GM12864 (cell line): ENCODE results near the gene ING3.

Experiments
- DNase-seq: peaks from one replicate; pipeline ENCODE4 v3.0.0-alpha.2; 2011; ENCODE audit warnings: low read depth
- H3K4me3 ChIP-seq: 2 replicates; pipeline ENCODE4 v1.5.1; 2011; ENCODE audit warnings: mild to moderate bottlenecking, low read depth, low read length, control low read depth
- CTCF ChIP-seq: IDR thresholded peaks from 2 replicates; pipeline ENCODE4 v1.5.1; 2011; ENCODE audit warnings: low read depth, mild to moderate bottlenecking, moderate library complexity, low read length, control low read depth, inconsistent platforms; ENCODE audit errors: missing control alignments

Gene ING3

GRCh38 chr7:120996988-120997345 is 46.4 kb downstream of the ING3 start:
- no peak for DNase-seq
- H3K4me3 ChIP-seq, result no peak overlapping the region

GRCh38 chr7:120997882-120998474 is 47.4 kb downstream of the ING3 start:
- TF ChIP-seq CTCF, result no peak
- no peak overlapping the region for H3K4me3 ChIP-seq
- DNase-seq, result no peak

More at GRCh38 chr7:120996988-120997345, 46.4 kb downstream of the ING3 start:
- TF ChIP-seq CTCF, result no peak

- DNase-seq, result no peak
- H3K4me3 ChIP-seq, result no peak overlapping the region
- TF ChIP-seq CTCF, result no peak
Observed at GRCh38 chr7:120998520-120998919, 47.9 kb downstream of the ING3 start.

GRCh38 chr7:120998996-120999565 is 48.5 kb downstream of the ING3 start:
- no peak overlapping the region for H3K4me3 ChIP-seq
- TF ChIP-seq CTCF, result no peak
- DNase-seq, result no peak

- no peak for TF ChIP-seq CTCF
- no peak overlapping the region for H3K4me3 ChIP-seq
- DNase-seq, result no peak
Observed at GRCh38 chr7:121000081-121000983, 49.8 kb downstream of the ING3 start.

GRCh38 chr7:121001234-121001906 is 50.8 kb downstream of the ING3 start:
- no peak for DNase-seq
- H3K4me3 ChIP-seq, result no peak overlapping the region
- no peak for TF ChIP-seq CTCF
